ENCODE data around the gene CNOT4.

CNOT4 gene

DNA sequence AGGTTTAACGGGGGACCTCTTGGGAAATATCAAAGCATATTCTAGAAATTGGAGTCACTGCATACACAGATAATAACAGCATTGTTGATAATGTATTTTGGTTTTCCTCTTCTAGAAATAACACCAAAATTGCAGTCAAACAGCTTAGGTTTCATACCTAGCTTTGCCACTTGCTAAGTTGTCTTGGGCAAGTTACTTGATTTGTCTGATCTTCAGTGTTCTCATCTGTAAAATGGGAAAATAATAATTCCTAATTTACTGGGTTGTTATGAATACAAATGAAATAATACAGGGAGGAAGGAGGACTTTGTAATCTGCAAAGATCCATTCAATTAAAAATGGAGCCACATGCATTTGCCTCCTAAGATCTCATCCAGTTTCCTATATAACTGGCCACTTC, 27.6 kb upstream of the CNOT4 start:
- H3K9me3 ChIP-seq (ENCODE audit: control insufficient read depth, insufficient read depth, low read length), result no peaks in the 10 kb centered on the region
- H3K27me3 ChIP-seq (ENCODE audit: control insufficient read depth, insufficient read depth, low read length), result no peaks in the 10 kb centered on the region
- no peaks in the 10 kb centered on the region for H3K36me3 ChIP-seq (ENCODE audit: control insufficient read depth, insufficient read depth, low read length)
- peaks cover 2% of the 10 kb centered on the region for H3K4me1 ChIP-seq (ENCODE audit: control insufficient read depth, insufficient read depth, low read length)
- no peak overlapping the region for H3K9ac ChIP-seq (ENCODE audit: low read depth, low read length)
- no peak overlapping the region for H3K4me3 ChIP-seq (ENCODE audit: low read depth, low read length)

DNA sequence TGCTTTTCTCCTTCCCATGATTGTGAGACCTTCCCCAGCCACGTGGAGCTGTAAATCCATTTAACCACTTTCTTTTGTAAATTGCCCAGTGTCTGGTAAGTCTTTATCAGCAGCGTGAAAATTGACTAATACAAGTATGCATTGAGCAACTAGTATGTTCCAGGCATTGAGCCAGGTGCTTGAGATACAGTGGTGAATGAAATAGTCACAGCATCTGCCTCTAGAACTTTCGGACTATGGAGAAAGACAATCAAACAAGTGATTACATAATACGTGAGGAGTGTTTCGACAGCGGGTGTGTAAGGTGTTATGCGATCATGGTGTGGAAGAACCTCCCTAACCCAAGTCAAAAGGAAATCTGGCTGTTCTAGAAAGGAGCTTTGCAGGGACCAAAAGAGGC, 26.2 kb upstream of the CNOT4 start:
- H3K4me1 ChIP-seq (ENCODE audit: control insufficient read depth, insufficient read depth, low read length), result peaks cover 2% of the 10 kb centered on the region

DNA sequence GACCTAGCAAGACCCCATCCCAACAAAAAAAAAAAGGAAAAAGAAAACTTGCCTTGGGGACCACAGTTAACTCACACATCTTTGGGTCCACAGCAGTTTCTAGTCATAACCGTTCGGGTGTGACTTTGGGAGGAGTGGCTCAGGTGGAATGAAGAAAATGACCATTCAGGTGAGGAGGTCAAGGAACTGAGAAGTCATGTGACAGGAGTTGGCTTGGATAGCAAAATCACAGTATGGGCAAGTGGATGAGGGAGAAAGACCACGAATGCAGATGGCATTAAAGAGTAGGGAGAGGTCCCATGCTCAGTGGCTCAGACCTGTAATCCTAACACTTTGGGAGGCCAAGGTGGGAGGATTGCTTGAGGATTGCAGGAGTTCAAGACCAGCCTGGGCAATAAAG, 17.1 kb upstream of the CNOT4 start:
- Histone ChIP-seq H3K9ac (ENCODE audit: low read depth, low read length) (no peak overlapping the region), H3K4me1 (ENCODE audit: control insufficient read depth, insufficient read depth, low read length) (no peaks in the 10 kb centered on the region), H3K4me3 (ENCODE audit: low read depth, low read length) (no peak overlapping the region), H3K27me3 (ENCODE audit: control insufficient read depth, insufficient read depth, low read length) (no peaks in the 10 kb centered on the region), H3K36me3 (ENCODE audit: control insufficient read depth, insufficient read depth, low read length) (no peaks in the 10 kb centered on the region), H3K9me3 (ENCODE audit: control insufficient read depth, insufficient read depth, low read length) (no peaks in the 10 kb centered on the region)

More for the DNA sequence above, 26.2 kb upstream of the CNOT4 start:
- H3K27me3 ChIP-seq (ENCODE audit: control insufficient read depth, insufficient read depth, low read length), result no peaks in the 10 kb centered on the region
- no peaks in the 10 kb centered on the region for H3K9me3 ChIP-seq (ENCODE audit: control insufficient read depth, insufficient read depth, low read length)
- H3K36me3 ChIP-seq (ENCODE audit: control insufficient read depth, insufficient read depth, low read length), result no peaks in the 10 kb centered on the region
- no peak overlapping the region for H3K9ac ChIP-seq (ENCODE audit: low read depth, low read length)
- H3K4me3 ChIP-seq (ENCODE audit: low read depth, low read length), result no peak overlapping the region

DNA sequence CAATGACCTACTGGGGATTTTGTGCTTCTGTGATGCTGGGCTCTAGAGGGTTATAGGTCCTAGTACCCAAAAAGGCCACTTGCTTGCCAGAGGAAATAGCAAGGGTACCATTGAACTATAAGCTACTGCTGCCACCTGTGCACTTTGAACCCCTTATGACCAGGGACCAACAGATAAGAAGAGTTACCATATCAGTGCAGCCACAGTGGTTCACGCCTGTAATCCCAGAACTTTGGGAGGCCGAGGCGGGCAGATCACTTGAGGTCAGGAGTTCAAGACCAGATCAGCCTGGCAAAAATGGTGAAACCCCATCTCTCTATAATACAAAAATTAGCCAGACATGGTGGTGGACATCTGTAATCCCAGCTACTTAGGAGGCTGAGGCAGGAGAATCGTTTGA, 15.5 kb upstream of the CNOT4 start:
- Histone ChIP-seq H3K27me3 (ENCODE audit: control insufficient read depth, insufficient read depth, low read length) (no peaks in the 10 kb centered on the region), H3K9me3 (ENCODE audit: control insufficient read depth, insufficient read depth, low read length) (no peaks in the 10 kb centered on the region), H3K36me3 (ENCODE audit: control insufficient read depth, insufficient read depth, low read length) (no peaks in the 10 kb centered on the region), H3K4me3 (ENCODE audit: low read depth, low read length) (no peak overlapping the region), H3K4me1 (ENCODE audit: control insufficient read depth, insufficient read depth, low read length) (no peaks in the 10 kb centered on the region), H3K9ac (ENCODE audit: low read depth, low read length) (no peak overlapping the region)

DNA sequence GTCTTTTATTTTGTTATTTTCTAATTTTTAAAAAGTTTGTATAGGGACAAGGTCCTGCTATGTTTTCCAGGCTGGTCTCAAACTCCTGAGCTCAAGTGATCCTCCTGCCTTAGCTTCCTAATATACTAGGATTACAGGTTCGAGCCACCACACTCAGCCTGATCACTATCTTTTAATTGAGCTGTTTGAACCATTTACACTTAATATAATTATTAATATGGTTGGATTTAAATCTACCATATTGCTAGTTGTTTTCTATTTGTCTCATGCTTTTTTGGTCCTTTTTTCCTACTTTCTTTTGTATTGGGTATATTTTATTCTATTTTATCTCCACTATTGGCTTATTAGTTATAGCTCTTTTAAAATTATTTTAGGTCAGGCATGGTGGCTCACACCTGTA, 13.2 kb upstream of the CNOT4 start:
- Histone ChIP-seq H3K9ac (ENCODE audit: low read depth, low read length) (no peak overlapping the region), H3K9me3 (ENCODE audit: control insufficient read depth, insufficient read depth, low read length) (no peaks in the 10 kb centered on the region), H3K4me3 (ENCODE audit: low read depth, low read length) (no peak overlapping the region), H3K27me3 (ENCODE audit: control insufficient read depth, insufficient read depth, low read length) (no peaks in the 10 kb centered on the region), H3K36me3 (ENCODE audit: control insufficient read depth, insufficient read depth, low read length) (no peaks in the 10 kb centered on the region), H3K4me1 (ENCODE audit: control insufficient read depth, insufficient read depth, low read length) (peaks cover 3% of the 10 kb centered on the region)

DNA sequence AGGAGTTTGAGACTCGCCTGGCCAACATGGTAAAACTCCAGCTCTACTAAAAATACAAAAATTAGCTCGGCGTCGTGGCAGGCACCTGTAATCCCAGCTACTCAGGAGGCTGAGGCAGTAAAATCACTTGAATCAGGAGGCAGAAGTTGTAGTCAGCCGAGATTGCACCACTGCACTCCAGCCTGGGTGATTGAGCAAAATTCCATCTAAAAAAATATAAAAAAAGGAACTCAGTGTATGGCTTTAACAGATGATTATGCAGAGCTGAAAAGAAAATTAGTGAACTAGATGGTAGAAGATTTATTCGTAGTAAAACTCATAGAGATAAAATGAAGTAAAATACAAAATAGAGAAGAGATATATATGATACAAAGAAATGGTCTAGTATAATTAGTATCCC, 12.6 kb upstream of the CNOT4 start:
- Histone ChIP-seq H3K9ac (ENCODE audit: low read depth, low read length) (no peak overlapping the region), H3K4me3 (ENCODE audit: low read depth, low read length) (no peak overlapping the region), H3K4me1 (ENCODE audit: control insufficient read depth, insufficient read depth, low read length) (peaks cover 3% of the 10 kb centered on the region), H3K9me3 (ENCODE audit: control insufficient read depth, insufficient read depth, low read length) (no peaks in the 10 kb centered on the region), H3K36me3 (ENCODE audit: control insufficient read depth, insufficient read depth, low read length) (no peaks in the 10 kb centered on the region), H3K27me3 (ENCODE audit: control insufficient read depth, insufficient read depth, low read length) (no peaks in the 10 kb centered on the region)

DNA sequence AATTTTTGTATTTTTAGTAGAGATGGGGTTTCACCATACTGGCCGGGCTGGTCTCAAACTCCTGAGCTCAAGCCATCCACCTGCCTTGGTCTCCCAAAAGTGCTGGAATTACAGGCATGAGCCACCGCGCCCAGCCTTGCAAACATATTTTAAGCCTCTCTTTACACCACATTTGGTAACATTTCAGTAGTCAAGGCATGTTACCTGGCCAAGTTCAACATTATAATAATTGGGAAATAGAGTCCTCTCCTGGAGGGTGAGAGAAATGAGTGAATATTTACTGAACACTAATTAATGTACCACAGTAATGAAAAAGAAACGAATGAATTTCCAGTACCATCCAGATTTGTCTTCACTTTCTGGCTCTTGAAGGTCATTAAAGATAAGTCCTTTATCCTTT, 10.0 kb upstream of the CNOT4 start:
- no peaks in the 10 kb centered on the region for H3K9me3 ChIP-seq (ENCODE audit: control insufficient read depth, insufficient read depth, low read length)
- no peak overlapping the region for H3K4me3 ChIP-seq (ENCODE audit: low read depth, low read length)
- peaks cover 3% of the 10 kb centered on the region for H3K4me1 ChIP-seq (ENCODE audit: control insufficient read depth, insufficient read depth, low read length)
- no peaks in the 10 kb centered on the region for H3K36me3 ChIP-seq (ENCODE audit: control insufficient read depth, insufficient read depth, low read length)
- no peaks in the 10 kb centered on the region for H3K27me3 ChIP-seq (ENCODE audit: control insufficient read depth, insufficient read depth, low read length)
- H3K9ac ChIP-seq (ENCODE audit: low read depth, low read length), result no peak overlapping the region

DNA sequence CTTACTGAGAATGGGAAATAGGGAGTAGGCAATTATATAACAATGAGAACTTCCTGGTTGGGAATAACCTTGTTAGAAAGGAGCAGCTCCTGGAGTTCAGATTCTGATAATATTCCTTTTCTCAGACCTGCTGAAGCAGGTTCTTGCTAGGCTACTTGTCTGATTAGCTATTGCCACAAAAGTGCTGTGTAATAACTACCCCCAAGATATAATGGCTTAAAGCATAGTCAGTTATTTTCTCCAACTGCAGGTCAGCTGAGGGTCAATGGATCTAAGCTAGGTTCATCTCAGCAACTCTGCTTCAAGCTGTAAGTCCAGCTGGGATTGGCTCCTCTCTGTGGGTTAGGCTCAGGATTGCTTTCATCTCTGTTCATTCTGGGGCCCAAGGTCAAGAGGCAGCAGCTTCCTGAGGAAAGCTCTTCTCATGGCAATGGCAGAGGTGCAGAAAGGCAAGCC, 9.4 kb upstream of the CNOT4 start:
- Histone ChIP-seq H3K36me3 (ENCODE audit: control insufficient read depth, insufficient read depth, low read length) (no peaks in the 10 kb centered on the region), H3K9ac (ENCODE audit: low read depth, low read length) (no peak overlapping the region), H3K4me3 (ENCODE audit: low read depth, low read length) (no peak overlapping the region), H3K9me3 (ENCODE audit: control insufficient read depth, insufficient read depth, low read length) (no peaks in the 10 kb centered on the region), H3K4me1 (ENCODE audit: control insufficient read depth, insufficient read depth, low read length) (peaks cover 3% of the 10 kb centered on the region), H3K27me3 (ENCODE audit: control insufficient read depth, insufficient read depth, low read length) (no peaks in the 10 kb centered on the region)

DNA sequence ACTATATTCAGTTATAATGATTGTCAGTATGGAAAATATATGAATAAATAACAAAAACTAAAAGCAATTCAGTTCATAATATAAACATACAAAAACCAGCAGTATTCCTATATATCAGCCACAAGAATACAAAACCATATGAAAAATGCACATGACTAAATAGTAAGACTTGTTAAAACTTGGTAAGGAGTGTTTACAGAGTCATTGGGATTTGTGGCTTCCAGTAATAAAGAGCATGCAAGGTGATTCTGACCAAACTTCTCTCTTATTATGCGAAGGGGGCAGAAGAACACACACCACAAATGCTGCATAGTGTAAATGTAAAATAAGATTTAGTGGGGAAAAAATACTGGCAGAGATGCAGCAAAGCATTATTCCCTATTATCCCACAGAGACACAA, 8.8 kb upstream of the CNOT4 start:
- Histone ChIP-seq H3K4me1 (ENCODE audit: control insufficient read depth, insufficient read depth, low read length) (peaks cover 3% of the 10 kb centered on the region), H3K9ac (ENCODE audit: low read depth, low read length) (no peak overlapping the region), H3K27me3 (ENCODE audit: control insufficient read depth, insufficient read depth, low read length) (no peaks in the 10 kb centered on the region), H3K4me3 (ENCODE audit: low read depth, low read length) (no peak overlapping the region), H3K36me3 (ENCODE audit: control insufficient read depth, insufficient read depth, low read length) (no peaks in the 10 kb centered on the region), H3K9me3 (ENCODE audit: control insufficient read depth, insufficient read depth, low read length) (no peaks in the 10 kb centered on the region)

DNA sequence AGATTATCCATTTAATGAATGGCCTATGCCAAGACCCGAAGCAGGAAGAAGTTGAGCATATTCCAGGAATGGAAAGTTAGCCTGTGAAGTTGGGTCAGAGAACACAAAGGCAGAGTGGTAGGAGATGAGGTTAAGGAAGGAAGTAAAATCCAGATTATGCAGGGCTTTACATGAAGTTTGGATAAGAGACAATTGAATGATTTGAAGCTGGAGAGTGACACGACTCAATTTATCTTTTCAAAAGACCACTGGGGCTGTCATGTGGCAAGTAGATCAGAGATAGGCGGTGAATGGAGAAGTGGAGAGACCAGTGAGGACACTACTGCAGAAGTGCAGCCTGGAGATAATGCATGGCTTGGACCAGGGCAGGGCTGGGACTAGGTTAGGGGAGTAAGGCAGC, 7.2 kb upstream of the CNOT4 start:
- Histone ChIP-seq H3K9ac (ENCODE audit: low read depth, low read length) (no peak overlapping the region), H3K36me3 (ENCODE audit: control insufficient read depth, insufficient read depth, low read length) (no peaks in the 10 kb centered on the region), H3K4me1 (ENCODE audit: control insufficient read depth, insufficient read depth, low read length) (peaks cover 3% of the 10 kb centered on the region), H3K27me3 (ENCODE audit: control insufficient read depth, insufficient read depth, low read length) (no peaks in the 10 kb centered on the region), H3K9me3 (ENCODE audit: control insufficient read depth, insufficient read depth, low read length) (no peaks in the 10 kb centered on the region), H3K4me3 (ENCODE audit: low read depth, low read length) (no peak overlapping the region)

DNA sequence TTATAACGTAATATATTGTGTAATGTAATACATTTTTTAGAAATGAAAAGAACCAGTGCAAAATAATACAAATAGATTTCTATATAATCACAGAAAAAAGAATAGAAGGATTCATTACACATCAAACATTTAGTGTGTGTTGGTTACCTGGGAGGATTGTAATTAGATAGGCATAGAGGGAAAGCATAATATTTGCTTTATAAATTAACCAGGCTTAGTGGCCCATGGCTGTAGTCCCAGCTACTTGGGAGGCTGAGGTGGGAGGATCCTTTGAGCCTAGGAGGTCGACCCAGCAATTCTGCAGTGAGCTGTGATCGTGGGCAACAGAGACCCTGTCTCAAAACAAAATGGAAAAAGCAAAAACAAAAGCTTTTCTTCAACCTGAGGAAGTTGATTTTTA, 5.0 kb upstream of the CNOT4 start:
- Histone ChIP-seq H3K4me1 (ENCODE audit: control insufficient read depth, insufficient read depth, low read length) (peaks cover 3% of the 10 kb centered on the region), H3K36me3 (ENCODE audit: control insufficient read depth, insufficient read depth, low read length) (no peaks in the 10 kb centered on the region), H3K9ac (ENCODE audit: low read depth, low read length) (no peak overlapping the region), H3K4me3 (ENCODE audit: low read depth, low read length) (no peak overlapping the region), H3K27me3 (ENCODE audit: control insufficient read depth, insufficient read depth, low read length) (no peaks in the 10 kb centered on the region), H3K9me3 (ENCODE audit: control insufficient read depth, insufficient read depth, low read length) (no peaks in the 10 kb centered on the region)

DNA sequence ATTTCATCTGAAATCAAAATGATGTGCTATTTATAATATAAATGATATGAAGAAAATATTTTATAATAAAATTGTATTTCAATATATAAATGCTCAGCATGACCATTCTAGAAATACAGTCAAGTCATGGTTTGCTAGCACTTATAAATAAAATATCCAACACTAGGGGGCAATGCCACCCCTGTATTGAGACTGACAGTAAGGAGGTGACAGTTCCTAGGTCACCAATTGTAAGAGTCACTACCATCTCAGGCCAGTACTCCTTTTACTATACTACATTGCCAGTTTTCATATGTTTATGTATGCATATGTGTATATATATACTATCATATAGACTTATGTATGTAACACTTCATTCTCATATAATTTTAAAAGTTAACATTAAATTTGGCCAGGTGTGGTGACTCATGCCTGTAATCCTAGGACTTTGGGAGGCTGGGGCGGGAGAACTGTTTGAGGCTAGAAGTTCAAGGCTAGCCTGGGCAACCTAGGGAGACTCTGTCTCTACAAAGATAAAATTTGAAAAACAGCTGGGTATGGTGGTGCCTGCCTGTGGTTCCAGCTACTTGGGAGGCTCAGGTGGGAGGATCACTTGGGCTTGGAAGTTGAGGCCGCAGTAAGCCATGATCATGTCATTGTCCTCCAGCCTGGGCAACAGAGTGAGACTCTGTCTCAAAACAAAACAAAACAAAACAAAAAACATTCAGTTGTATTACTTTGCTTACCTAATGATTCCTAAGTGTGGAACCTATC, 2.4 kb upstream of the CNOT4 start:
- no peaks in the 10 kb centered on the region for H3K36me3 ChIP-seq (ENCODE audit: control insufficient read depth, insufficient read depth, low read length)
- H3K4me1 ChIP-seq (ENCODE audit: control insufficient read depth, insufficient read depth, low read length), result no peaks in the 10 kb centered on the region
- no peak overlapping the region for H3K9ac ChIP-seq (ENCODE audit: low read depth, low read length)
- no peaks in the 10 kb centered on the region for H3K9me3 ChIP-seq (ENCODE audit: control insufficient read depth, insufficient read depth, low read length)
- H3K4me3 ChIP-seq (ENCODE audit: low read depth, low read length), result no peak overlapping the region
- no peaks in the 10 kb centered on the region for H3K27me3 ChIP-seq (ENCODE audit: control insufficient read depth, insufficient read depth, low read length)

All from iPS-15b (cell line).